Osteoblast (primary cell): ENCODE data around the gene FMO4. TPM values are rescaled to one million over a fixed set of nuclear protein-coding genes. Genes with fewer than 3 reads are reported as not detected.

Experiments used
- DNase-seq: peaks from one replicate; pipeline ENCODE4 v3.0.0; 2011; ENCODE audit warnings: low spot score, mixed read lengths; ENCODE audit not compliant: insufficient read length; ENCODE audit errors: missing footprints
- H2AFZ ChIP-seq: 2 replicates; pipeline ENCODE4 v1.6.0; 2011; ENCODE audit warnings: mild to moderate bottlenecking, low read length
- H3K27ac ChIP-seq: 2 replicates; pipeline ENCODE4 v1.5.1; 2011; ENCODE audit warnings: mild to moderate bottlenecking, low read depth, low read length, moderate library complexity
- H3K27me3 ChIP-seq: 2 replicates; pipeline ENCODE4 v1.6.0; 2012; ENCODE audit warnings: mild to moderate bottlenecking, control low read depth, inconsistent platforms, low read length, moderate library complexity; ENCODE audit not compliant: insufficient read depth
- H3K36me3 ChIP-seq: 2 replicates; pipeline ENCODE4 v1.5.1; 2011; ENCODE audit warnings: mild to moderate bottlenecking, low read length, control low read depth, moderate library complexity; ENCODE audit not compliant: insufficient read depth
- H3K4me1 ChIP-seq: 2 replicates; pipeline ENCODE4 v1.5.1; 2011; ENCODE audit warnings: mild to moderate bottlenecking, low read length, control low read depth, moderate library complexity; ENCODE audit not compliant: insufficient read depth
- H3K4me2 ChIP-seq: 2 replicates; pipeline ENCODE4 v1.6.0; 2011; ENCODE audit warnings: mild to moderate bottlenecking, low read length; ENCODE audit not compliant: insufficient read depth
- H3K4me3 ChIP-seq: fragments of 200-600 bp; sonication (generic); 3 replicates; pipeline ENCODE4 v1.5.1; 2012; ENCODE audit warnings: mild to moderate bottlenecking, low read length, inconsistent platforms; ENCODE audit not compliant: insufficient read depth
- H3K79me2 ChIP-seq: 2 replicates; pipeline ENCODE4 v1.6.0; 2012; ENCODE audit warnings: mild to moderate bottlenecking, low read length, control low read depth, inconsistent platforms; ENCODE audit not compliant: insufficient read depth
- H3K9me3 ChIP-seq: 2 replicates; pipeline ENCODE4 v1.5.1; 2011; ENCODE audit warnings: low read depth, low read length, control low read depth
- H4K20me1 ChIP-seq: 2 replicates; pipeline ENCODE4 v1.6.0; 2012; ENCODE audit warnings: mild to moderate bottlenecking, low read length, control low read depth; ENCODE audit not compliant: insufficient read depth
- total RNA-seq: library from RNA; depleted of rRNA; stranded (reverse); fragments of >200 nt; gene quantifications from 2 replicates; pipeline ENCODE4 v1.2.3, GENCODE V29; 2012
- TF ChIP-seq, protein P1 (sequence below): IDR thresholded peaks from 2 replicates; pipeline ENCODE4 v1.5.1; 2011; ENCODE audit warnings: mild to moderate bottlenecking, low read depth, low read length, moderate library complexity; ENCODE audit errors: extremely low read depth

FMO4 gene
- total RNA-seq, 1 donor, result 3.6 TPM

DNA sequence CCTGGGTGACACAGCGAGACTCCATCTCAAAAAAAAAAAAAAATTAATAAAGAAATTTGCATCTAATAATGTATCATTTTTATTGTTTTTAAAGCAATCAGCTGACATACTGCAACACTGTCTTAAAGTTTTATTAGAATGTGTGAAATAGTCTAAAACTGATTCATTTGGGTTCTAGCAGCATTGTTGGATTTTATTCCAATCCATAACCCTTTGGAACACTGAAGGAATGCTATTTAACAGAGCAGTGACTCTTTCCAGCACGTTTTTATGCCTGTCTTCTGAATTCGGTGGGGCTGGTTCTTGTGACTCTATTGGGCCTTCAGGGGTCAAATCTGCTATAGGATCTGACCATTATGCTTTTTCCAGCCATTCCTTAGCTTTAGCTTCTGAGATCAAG is 18.2 kb upstream of the FMO4 start:
- Histone ChIP-seq H4K20me1 (no peaks in the 10 kb centered on the region), H3K4me3 (no peak overlapping the region), H3K4me2 (no peak overlapping the region), H3K27ac (no peak overlapping the region), H3K9me3 (peaks cover 2% of the 10 kb centered on the region), H3K27me3 (peaks cover 4% of the 10 kb centered on the region), H3K36me3 (no peaks in the 10 kb centered on the region), H3K79me2 (no peaks in the 10 kb centered on the region), H3K4me1 (no peaks in the 10 kb centered on the region), H2AFZ (no peak overlapping the region)
- no peak for DNase-seq
- TF ChIP-seq, protein P1, sequence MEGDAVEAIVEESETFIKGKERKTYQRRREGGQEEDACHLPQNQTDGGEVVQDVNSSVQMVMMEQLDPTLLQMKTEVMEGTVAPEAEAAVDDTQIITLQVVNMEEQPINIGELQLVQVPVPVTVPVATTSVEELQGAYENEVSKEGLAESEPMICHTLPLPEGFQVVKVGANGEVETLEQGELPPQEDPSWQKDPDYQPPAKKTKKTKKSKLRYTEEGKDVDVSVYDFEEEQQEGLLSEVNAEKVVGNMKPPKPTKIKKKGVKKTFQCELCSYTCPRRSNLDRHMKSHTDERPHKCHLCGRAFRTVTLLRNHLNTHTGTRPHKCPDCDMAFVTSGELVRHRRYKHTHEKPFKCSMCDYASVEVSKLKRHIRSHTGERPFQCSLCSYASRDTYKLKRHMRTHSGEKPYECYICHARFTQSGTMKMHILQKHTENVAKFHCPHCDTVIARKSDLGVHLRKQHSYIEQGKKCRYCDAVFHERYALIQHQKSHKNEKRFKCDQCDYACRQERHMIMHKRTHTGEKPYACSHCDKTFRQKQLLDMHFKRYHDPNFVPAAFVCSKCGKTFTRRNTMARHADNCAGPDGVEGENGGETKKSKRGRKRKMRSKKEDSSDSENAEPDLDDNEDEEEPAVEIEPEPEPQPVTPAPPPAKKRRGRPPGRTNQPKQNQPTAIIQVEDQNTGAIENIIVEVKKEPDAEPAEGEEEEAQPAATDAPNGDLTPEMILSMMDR, result no peak

DNA sequence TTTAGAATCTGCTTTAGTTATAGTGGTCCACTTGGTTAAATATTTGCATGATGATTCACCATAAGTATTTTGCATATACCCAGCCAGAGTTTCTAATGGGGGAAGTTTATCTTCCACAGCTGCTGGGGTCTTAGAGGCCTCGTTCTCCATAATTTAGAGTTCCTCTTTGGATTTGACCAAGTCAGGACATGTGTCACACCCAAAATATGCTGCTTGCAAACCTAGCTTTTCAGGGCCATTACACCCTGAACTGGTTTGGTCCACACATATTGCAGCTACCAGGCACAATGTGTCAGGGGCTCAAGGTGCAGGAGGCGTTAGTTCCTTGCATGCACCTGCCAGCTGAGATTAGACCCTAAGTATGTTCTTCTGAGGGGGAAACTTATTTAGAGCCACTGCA is 17.1 kb upstream of the FMO4 start:
- TF ChIP-seq, protein P1, result no peak
- Histone ChIP-seq H3K36me3 (no peaks in the 10 kb centered on the region), H2AFZ (no peak overlapping the region), H3K4me3 (no peak overlapping the region), H3K9me3 (peaks cover 2% of the 10 kb centered on the region), H3K4me2 (no peak overlapping the region), H4K20me1 (no peaks in the 10 kb centered on the region), H3K4me1 (no peaks in the 10 kb centered on the region), H3K27ac (no peak overlapping the region), H3K79me2 (no peaks in the 10 kb centered on the region), H3K27me3 (peaks cover 4% of the 10 kb centered on the region)
- no peak for DNase-seq

DNA sequence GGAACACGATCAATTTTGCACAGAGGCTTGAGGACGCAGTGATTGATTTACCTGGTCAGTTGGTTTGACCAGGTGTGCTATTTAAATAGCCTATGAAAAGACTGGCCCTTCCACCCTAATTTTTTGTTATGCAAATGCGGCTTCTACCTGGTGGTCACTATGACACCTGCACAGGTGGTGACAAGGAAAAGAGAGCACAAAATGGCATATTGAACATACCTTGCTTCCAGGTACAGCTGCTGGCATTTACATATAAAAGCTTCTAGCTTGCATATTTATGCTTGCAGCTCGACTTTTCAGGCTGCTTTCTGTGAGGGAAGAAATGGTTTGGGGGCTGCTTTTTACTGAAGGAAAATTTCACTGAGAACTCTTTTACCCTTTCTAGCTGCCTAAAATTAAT is 15.3 kb upstream of the FMO4 start:
- Histone ChIP-seq H3K79me2 (no peaks in the 10 kb centered on the region), H3K4me3 (no peak overlapping the region), H4K20me1 (no peaks in the 10 kb centered on the region), H3K27ac (no peak overlapping the region), H3K4me2 (no peak overlapping the region), H3K36me3 (no peaks in the 10 kb centered on the region), H3K9me3 (peaks cover 2% of the 10 kb centered on the region), H2AFZ (no peak overlapping the region), H3K4me1 (no peaks in the 10 kb centered on the region), H3K27me3 (peaks cover 4% of the 10 kb centered on the region)
- no peak for DNase-seq
- TF ChIP-seq, protein P1, result no peak

DNA sequence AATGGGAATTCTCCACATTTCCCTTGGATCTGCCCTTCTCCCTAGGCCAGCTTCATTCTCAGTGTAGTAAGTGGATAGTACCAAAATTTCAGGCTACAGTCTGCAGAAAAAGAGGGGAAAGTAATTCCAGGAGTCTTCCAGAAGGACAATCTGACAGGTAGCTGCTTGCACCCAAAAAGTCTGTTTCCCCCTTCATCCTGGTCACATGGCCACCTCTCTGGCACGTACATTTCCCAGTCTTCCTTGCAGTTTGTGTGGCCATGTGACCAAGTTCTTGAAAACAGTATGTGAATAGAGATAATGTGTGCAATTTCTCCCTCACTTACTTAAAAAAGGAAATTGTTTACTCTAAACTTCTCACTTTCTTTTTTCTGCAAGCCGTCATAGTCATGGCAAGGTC is 14.6 kb upstream of the FMO4 start:
- no peak overlapping the region for H3K4me2 ChIP-seq
- no peak overlapping the region for H2AFZ ChIP-seq

More for the DNA sequence above, 14.6 kb upstream of the FMO4 start:
- DNase-seq, result no peak
- TF ChIP-seq, protein P1, result no peak
- H3K4me1 ChIP-seq, result no peaks in the 10 kb centered on the region
- H3K4me3 ChIP-seq, result no peak overlapping the region
- H3K36me3 ChIP-seq, result no peaks in the 10 kb centered on the region
- no peaks in the 10 kb centered on the region for H3K79me2 ChIP-seq
- H3K9me3 ChIP-seq, result peaks cover 2% of the 10 kb centered on the region
- no peaks in the 10 kb centered on the region for H4K20me1 ChIP-seq
- no peaks in the 10 kb centered on the region for H3K27me3 ChIP-seq
- no peak overlapping the region for H3K27ac ChIP-seq
